Skeletal muscle tissue (tissue), 4 donors: ENCODE data around the gene TMEM163. TPM values are rescaled to one million over a fixed set of nuclear protein-coding genes. Genes with fewer than 3 reads are reported as not detected.
"Not testable (repeated sequence)": the region's sequence is repeated elsewhere in the genome, so short reads cannot be mapped to it uniquely, and the experiment has no call there.

Experiments used
- H3K27ac ChIP-seq: one replicate; pipeline ENCODE4 v1.7.0; 2013; ENCODE audit warnings: mild to moderate bottlenecking, low read depth, low read length, inconsistent platforms
- H3K27me3 ChIP-seq, 3 donors: one replicate each; pipeline ENCODE4 v1.7.0; 2013; ENCODE audit warnings: low read length in 3 of 3; ENCODE audit not compliant: control insufficient read depth in 3 of 3, insufficient read depth in 3 of 3
- H3K36me3 ChIP-seq, 3 donors: one replicate each; pipeline ENCODE4 v1.7.0; 2013; ENCODE audit warnings: low read length in 3 of 3; ENCODE audit not compliant: control insufficient read depth in 3 of 3, insufficient read depth in 3 of 3
- H3K4me1 ChIP-seq, 3 donors: one replicate each; pipeline ENCODE4 v1.7.0; 2013; ENCODE audit warnings: low read length in 3 of 3, mild to moderate bottlenecking in 3 of 3; ENCODE audit not compliant: control insufficient read depth in 3 of 3, insufficient read depth in 3 of 3
- H3K4me3 ChIP-seq, 3 donors: one replicate each; pipeline ENCODE4 v1.7.0; 2013; ENCODE audit warnings: low read length in 3 of 3
- H3K9ac ChIP-seq, 3 donors: one replicate each; pipeline ENCODE4 v1.7.0; 2013; ENCODE audit warnings: low read length in 3 of 3, mild to moderate bottlenecking in 3 of 3, moderate library complexity in 2 of 3, low read depth in 1 of 3
- H3K9me3 ChIP-seq, 3 donors: one replicate each; pipeline ENCODE4 v1.7.0; 2013; ENCODE audit warnings: low read length in 3 of 3; ENCODE audit not compliant: control insufficient read depth in 3 of 3
- total RNA-seq: library from RNA; depleted of rRNA; stranded (reverse); fragments of >200 nt; gene quantifications from one replicate; pipeline ENCODE4 v1.2.3, GENCODE V29; 2014
- donor health status: Osteomylitis.

Gene TMEM163
- total RNA-seq, 1 donor from 2014 or later, result 1.0 TPM

- Histone ChIP-seq H3K4me3 (no peak overlapping the region), H3K4me1 (no peaks in the 10 kb centered on the region), H3K36me3 (no peaks in the 10 kb centered on the region), H3K27ac (no peak overlapping the region), H3K9me3 (no peaks in the 10 kb centered on the region), H3K27me3 (peaks cover 3 to 7% (median 4%) of the 10 kb centered on the region in 3 donors), H3K9ac (no peak overlapping the region)
Measured at GRCh38 chr2:134490559-134490958, 228.2 kb downstream of the TMEM163 start.

GRCh38 chr2:134489732-134490384 is 228.9 kb downstream of the TMEM163 start:
- Histone ChIP-seq H3K27ac (no peak overlapping the region), H3K36me3 (no peaks in the 10 kb centered on the region), H3K4me1 (no peaks in the 10 kb centered on the region), H3K4me3 (no peak overlapping the region), H3K9me3 (no peaks in the 10 kb centered on the region), H3K27me3 (peaks cover 3 to 6% (median 3%) of the 10 kb centered on the region in 3 donors), H3K9ac (no peak overlapping the region)

DNA sequence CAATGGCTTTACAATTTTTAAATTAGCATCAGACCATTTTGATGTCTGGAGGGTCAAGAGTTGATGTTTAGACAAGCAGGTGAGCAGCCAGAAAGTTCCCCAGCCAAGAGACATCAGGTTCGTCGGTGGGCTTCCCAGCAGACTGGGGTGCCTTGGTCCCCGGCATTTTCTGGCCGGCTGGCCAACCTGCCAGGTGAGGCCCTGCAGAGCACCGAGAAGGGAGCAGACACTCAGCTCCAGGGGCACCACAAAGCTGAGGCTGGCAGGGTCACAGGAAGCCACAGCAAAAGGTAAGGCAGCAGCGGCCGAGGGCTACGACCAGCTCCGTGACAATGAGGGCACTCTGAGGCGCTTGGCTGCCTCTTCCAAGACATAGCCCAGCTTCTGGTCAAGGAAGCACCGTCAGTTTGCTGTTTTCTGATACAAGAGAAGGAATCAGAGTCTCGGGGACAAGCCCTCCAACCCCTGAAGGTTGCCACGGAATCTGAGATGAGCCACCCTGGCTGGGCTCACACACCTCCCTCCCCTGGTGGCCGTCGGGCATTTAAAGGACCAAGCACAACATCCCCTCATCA is 235.9 kb downstream of the TMEM163 start:
- Histone ChIP-seq H3K4me3 (no peak overlapping the region), H3K27me3 (peaks cover 0 to 4% (median 0%) of the 10 kb centered on the region in 3 donors), H3K4me1 (no peaks in the 10 kb centered on the region), H3K36me3 (no peaks in the 10 kb centered on the region), H3K27ac (no peak overlapping the region), H3K9me3 (peaks cover 0 to 3% (median 0%) of the 10 kb centered on the region in 3 donors), H3K9ac (no peak overlapping the region)

- H3K9ac ChIP-seq, result no peak overlapping the region
- H3K9me3 ChIP-seq, result peaks cover 0 to 3% (median 0%) of the 10 kb centered on the region in 3 donors
- peaks cover 0 to 4% (median 0%) of the 10 kb centered on the region in 3 donors for H3K27me3 ChIP-seq
- H3K4me3 ChIP-seq, result no peak overlapping the region
- H3K4me1 ChIP-seq, result no peaks in the 10 kb centered on the region
- no peak overlapping the region for H3K27ac ChIP-seq
- H3K36me3 ChIP-seq, result no peaks in the 10 kb centered on the region
Measured at GRCh38 chr2:134482131-134482723, 236.6 kb downstream of the TMEM163 start.

GRCh38 chr2:134479696-134480330 is 239.0 kb downstream of the TMEM163 start:
- Histone ChIP-seq H3K4me3 (no peak overlapping the region), H3K27me3 (peaks cover 0 to 4% (median 0%) of the 10 kb centered on the region in 3 donors), H3K9ac (no peak overlapping the region), H3K36me3 (no peaks in the 10 kb centered on the region), H3K9me3 (peaks cover 0 to 3% (median 0%) of the 10 kb centered on the region in 3 donors), H3K4me1 (no peaks in the 10 kb centered on the region), H3K27ac (no peak overlapping the region)

DNA sequence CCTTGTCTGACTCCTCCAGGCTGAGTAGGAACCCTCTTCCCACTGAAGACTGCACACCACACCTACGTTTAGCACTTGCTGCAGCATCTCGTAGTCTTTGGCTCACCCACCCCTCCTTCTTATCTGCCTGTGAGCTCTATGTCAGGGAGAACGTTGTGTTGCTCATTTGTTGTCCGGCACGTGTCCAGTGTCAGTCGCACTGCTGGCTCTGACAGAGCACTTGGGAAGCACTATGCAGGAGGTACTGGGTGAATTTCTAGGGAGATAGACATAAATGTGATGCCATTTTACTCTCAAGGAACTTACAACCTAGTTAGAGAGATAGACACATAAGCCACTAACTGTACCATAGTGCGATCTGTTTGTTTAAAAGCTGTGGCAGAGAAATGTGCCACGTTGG is 241.8 kb downstream of the TMEM163 start:
- not testable (repeated sequence) for H3K36me3 ChIP-seq, H3K9ac ChIP-seq, H3K9me3 ChIP-seq, H3K27ac ChIP-seq, H3K27me3 ChIP-seq, H3K4me1 ChIP-seq, H3K4me3 ChIP-seq

DNA sequence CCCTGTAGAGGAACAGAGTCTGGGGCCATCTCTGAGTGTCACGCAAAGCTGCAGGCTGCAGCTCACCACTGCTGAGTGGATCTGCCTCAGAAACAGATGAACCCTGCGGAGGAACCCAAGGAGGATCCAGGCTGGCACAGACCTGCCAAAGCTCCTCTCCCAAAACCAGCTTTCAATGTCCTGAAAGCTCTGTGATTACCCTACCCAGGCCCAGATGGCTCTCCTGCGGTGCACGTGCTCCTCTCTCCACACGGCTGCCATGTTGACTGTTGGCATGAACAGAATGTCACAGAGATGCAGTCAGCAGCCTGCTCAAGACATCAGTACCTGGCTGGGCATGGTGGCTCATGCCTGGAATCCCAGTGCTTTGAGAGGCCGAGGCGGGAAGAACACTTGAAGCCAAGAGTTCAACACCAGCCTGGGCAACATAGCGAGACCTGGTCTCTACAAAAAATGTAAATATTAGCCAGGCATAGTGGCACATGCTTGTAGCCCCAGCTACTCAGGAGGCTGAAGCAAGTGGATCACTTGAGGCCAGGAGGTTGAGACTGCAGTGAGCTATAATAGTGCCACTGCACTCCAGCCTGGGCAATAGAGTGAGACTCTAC is 248.1 kb downstream of the TMEM163 start:
- Histone ChIP-seq H3K36me3 (no peaks in the 10 kb centered on the region), H3K27ac (no peak overlapping the region), H3K9ac (no peak overlapping the region), H3K4me3 (no peak overlapping the region), H3K27me3 (no peaks in the 10 kb centered on the region), H3K4me1 (no peaks in the 10 kb centered on the region), H3K9me3 (no peaks in the 10 kb centered on the region)

DNA sequence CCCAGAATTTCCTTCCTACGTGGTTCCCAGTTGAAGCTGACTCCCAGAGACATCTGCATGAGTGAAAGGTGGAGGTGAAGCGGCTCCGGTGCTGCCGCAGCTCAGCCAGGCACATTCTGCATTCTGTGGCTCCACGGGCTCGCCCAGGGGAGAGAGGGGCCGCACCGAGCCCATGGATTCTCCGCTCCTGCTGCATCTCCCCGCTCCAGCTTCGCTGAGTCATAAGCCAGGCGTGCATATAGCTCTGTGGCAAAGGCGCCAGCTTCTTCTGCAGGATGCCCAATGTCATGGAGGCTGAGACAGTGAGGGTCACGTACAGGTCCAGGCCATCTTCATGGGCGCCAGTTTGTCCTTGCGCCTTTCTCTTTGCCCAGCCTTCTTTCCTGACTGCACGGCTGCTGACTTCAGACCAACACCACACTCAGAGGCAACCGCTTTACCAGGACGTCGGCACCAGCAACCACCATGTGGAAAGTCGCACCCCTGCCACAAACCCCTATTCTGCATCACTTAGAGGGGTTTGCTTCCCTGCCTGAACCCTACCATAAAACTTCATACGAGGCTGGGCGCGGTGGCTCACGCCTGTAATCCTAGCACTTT is 249.2 kb downstream of the TMEM163 start:
- H3K36me3 ChIP-seq, result no peaks in the 10 kb centered on the region
- H3K9ac ChIP-seq, result no peak overlapping the region
- no peaks in the 10 kb centered on the region for H3K4me1 ChIP-seq
- no peaks in the 10 kb centered on the region for H3K9me3 ChIP-seq
- no peak overlapping the region for H3K4me3 ChIP-seq
- H3K27me3 ChIP-seq, result no peaks in the 10 kb centered on the region
- no peak overlapping the region for H3K27ac ChIP-seq

DNA sequence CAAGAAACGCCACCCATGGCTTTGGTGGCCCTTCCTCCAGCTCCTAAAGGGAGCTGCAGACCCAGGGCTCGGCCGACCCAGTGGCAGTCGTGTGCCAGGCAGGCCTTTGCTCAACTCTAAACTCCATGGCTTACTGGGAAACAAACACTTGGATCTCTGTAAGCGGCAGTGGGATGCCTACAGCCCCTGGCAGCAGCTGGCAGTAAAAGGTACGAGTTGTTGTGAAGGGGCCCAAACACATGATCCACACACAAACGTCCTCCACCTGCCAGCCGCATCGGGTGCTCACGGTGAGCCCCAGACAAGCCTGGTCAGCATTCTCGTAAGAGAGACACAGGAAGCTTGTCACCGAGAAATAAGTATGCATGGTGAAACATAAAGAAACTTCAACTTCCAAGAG is 250.0 kb downstream of the TMEM163 start:
- Histone ChIP-seq H3K36me3 (no peaks in the 10 kb centered on the region), H3K9me3 (no peaks in the 10 kb centered on the region), H3K4me3 (no peak overlapping the region), H3K27me3 (no peaks in the 10 kb centered on the region), H3K27ac (no peak overlapping the region), H3K4me1 (no peaks in the 10 kb centered on the region), H3K9ac (no peak overlapping the region)
